Fibroblast of the aortic adventitia (primary cell): ENCODE data around the gene CACNA1G. TPM values are rescaled to one million over a fixed set of nuclear protein-coding genes. Genes with fewer than 3 reads are reported as not detected.

Source experiments
- DNase-seq: peaks from one replicate; pipeline ENCODE4 v3.0.0-alpha.2; 2010; ENCODE audit warnings: low read depth
- H3K4me3 ChIP-seq: 2 replicates; pipeline ENCODE4 v1.5.1; 2011; ENCODE audit warnings: low read depth, mild to moderate bottlenecking, control low read depth, low read length, moderate library complexity
- total RNA-seq: library from RNA; depleted of rRNA; stranded (reverse); fragments of >200 nt; gene quantifications from 2 replicates; pipeline ENCODE4 v1.2.3, GENCODE V29; 2012; ENCODE audit warnings: low replicate concordance
- TF ChIP-seq, protein P1 (sequence below): IDR thresholded peaks from 2 replicates; pipeline ENCODE4 v1.5.1; 2011; ENCODE audit warnings: mild to moderate bottlenecking, low read length, control low read depth, inconsistent platforms; ENCODE audit not compliant: insufficient read depth

Gene CACNA1G
- total RNA-seq, 1 donor, result 1.8 TPM

DNA sequence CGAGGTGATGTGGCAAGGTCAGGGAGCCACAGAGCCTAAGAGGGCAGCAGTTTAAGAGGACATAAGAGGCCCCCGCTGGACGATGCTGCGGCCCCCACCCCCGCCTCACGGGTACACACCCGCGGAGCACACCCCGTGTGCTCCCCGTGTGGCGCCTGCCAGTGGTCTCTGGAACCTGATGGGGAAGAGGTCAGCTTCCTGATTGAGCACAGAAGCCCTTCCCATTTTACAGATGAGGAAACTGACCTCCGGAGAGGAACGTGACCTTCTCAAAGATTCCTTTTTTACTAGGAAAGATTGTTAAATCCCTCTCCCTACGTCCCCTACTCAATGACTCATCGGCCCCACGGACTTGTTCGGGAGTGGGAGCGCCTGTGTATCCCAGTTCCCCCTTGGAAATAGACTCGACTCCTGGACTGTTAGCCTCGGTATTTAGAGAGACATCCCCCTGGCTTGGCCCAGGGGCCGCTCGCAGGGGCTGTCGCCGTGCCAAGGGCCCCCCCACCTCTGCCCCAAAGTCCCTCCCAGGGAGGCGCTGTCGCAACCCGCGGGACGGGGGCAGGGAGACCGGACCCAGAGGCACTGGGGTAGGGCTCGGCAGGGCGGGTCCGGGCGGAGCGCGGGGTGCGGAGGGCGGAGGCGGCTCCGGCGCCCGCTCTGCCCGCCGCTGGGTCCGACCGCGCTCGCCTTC is 73.9 kb downstream of the CACNA1G start, which contains the start of gene ABCC3:
Gene ABCC3 (plus strand): TSS at position 658 of the 691 bp plus-strand sequence. CDS start 56 bp downstream, outside the sequence.
- TF ChIP-seq, protein P1, sequence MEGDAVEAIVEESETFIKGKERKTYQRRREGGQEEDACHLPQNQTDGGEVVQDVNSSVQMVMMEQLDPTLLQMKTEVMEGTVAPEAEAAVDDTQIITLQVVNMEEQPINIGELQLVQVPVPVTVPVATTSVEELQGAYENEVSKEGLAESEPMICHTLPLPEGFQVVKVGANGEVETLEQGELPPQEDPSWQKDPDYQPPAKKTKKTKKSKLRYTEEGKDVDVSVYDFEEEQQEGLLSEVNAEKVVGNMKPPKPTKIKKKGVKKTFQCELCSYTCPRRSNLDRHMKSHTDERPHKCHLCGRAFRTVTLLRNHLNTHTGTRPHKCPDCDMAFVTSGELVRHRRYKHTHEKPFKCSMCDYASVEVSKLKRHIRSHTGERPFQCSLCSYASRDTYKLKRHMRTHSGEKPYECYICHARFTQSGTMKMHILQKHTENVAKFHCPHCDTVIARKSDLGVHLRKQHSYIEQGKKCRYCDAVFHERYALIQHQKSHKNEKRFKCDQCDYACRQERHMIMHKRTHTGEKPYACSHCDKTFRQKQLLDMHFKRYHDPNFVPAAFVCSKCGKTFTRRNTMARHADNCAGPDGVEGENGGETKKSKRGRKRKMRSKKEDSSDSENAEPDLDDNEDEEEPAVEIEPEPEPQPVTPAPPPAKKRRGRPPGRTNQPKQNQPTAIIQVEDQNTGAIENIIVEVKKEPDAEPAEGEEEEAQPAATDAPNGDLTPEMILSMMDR, result no peak
- peak; percentile 38 for DNase-seq
- H3K4me3 ChIP-seq, result peak within 1 kb of the TSS; percentile 57

DNA sequence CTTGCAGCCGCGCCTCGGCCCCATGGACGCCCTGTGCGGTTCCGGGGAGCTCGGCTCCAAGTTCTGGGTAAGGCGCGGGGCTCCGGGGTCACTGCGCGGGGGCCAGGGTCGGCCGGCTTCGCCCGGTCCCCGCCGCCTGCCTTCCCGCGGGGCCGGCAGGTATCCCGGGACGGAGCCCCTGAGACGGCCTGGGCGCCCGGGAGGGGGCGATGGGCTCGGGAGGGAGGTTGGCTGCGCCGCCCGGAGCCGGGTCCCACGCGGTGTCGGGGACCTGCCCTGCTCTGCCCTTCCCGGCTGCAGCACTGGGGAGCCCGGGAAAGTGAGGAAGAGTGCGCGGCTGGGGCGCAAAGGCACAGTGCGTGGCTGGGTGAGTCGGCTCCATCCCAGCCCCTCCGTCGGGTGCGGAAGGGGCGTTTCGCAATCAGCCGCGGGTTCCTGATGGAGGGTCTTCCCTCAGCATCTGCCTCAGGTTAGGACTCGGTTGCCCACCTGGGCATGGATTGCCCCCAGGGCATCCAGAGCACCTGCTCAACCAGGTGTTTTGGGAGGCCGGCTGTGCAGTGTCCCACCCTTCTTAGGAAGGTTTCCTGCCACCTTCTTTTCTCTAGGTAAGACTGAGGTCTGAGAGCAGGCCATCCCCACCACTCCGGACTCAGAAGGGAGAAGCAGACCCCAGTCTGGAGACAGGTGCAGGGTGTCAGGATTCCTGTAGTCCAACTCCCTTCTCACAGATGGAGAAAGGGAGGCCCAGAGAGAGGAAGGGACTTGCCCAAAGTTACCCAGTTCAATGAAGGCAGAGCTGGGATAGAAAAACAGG is 74.6 kb downstream of the CACNA1G start:
- DNase-seq, result no peak
- H3K4me3 ChIP-seq, result peak overlapping the region; percentile 57
- TF ChIP-seq, protein P1, result no peak

DNA sequence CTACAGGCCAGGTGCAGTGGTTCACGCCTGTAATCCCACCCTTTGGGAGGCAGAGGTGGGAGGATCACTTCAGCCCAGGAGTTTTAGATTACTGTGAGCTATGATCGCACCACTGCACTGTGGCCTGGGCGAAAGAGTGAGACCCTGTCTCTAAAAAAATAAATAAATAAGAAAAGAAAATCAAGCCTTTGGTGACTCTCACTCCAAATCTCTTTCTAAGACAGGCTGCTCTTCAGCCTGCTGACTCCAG is 75.1 kb downstream of the CACNA1G start:
- peak overlapping the region; percentile 14 for H3K4me3 ChIP-seq
- DNase-seq, result no peak
- TF ChIP-seq, protein P1, result no peak

DNA sequence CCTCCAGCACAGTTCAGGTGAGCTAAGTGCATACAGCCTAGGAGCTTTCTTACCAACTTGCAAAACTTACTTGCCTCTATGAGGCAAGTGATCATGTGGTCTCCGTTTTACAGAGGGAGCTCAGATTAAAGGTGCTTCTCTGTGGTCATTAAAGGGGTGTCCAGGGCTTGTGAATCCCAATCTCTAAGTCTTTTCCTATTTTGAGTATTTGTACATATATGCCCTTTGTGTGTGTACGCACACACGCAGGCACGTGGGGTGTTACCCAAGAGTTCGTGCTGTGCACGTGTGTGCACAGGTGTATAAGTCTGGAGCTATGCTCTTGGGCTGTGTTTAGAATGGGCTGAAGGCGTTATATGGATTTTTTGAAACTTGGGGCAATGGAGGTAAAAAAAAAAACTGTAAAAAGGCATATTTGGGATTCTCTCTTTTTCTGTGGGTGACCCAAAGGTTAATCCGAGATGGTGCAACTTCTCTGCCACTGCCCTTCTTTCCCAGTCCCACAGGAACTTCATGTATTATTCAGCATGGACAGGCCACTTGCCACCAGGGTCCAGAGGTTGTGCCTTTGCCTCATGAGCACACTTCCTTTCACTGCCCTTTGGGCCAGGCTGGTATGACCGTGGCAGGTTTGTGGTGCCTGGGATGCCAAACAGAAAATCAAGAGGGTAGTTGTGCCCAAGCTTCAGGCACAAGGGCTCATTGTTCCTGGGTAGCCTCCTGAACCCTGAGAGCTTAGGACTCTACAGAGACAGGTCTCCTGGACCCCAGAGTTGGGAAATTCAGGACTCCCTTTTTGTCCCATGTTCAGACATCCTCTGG is 75.7 kb downstream of the CACNA1G start:
- TF ChIP-seq, protein P1, result no peak
- H3K4me3 ChIP-seq, result no peak overlapping the region
- no peak for DNase-seq

DNA sequence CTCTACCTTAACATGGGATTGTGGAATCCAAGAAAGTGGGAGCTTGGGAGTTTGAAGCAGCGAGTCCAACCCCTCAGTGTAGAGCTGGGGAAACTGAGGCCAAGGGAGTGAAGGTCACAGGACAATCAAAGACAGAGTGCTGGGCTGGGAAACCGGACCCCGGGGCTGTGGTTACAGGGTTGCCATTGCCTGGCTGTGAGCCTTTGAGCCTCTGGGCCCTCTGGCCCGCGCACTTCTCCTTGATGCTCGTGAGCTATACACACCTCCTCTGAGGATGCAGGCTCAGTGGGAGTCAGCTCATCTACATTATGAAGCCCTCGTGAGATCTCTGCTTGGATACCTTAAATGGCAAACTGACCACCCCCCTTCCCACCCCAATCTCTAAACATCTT is 76.3 kb downstream of the CACNA1G start:
- DNase-seq, result no peak
- no peak overlapping the region for H3K4me3 ChIP-seq
- TF ChIP-seq, protein P1, result no peak

- no peak for DNase-seq
- H3K4me3 ChIP-seq, result no peak overlapping the region
- TF ChIP-seq, protein P1, result no peak
Measured at GRCh38 chr17:50637829-50638605, 77.5 kb downstream of the CACNA1G start.
